ENCODE data around the gene OR6N1. TPM values are rescaled to one million over a fixed set of nuclear protein-coding genes. Genes with fewer than 3 reads are reported as not detected.
A peak's percentile ranks its signal among the peaks of the same experiment; 100 is the strongest.

OR6N1 gene
- total and polyA plus RNA-seq, 2 of the 4 experiments (the other 2 are of a cell fraction), result not detected

GRCh38 chr1:158716335-158716734 is 55.7 kb downstream of the OR6N1 start:
- Histone ChIP-seq H2BK5ac (ENCODE audit: low read depth, low read length, poor library complexity, severe bottlenecking) (no peak overlapping the region), H4K5ac (ENCODE audit: low read depth, low read length) (no peak overlapping the region), H3K14ac (replicated peaks; ENCODE audit: low read depth, low read length) (no peak overlapping the region), H3K4me1 (ENCODE audit: control insufficient read depth, insufficient read depth, low read length) (no peaks in the 10 kb centered on the region), H2BK15ac (ENCODE audit: low read depth, low read length) (no peak overlapping the region), H3K9me1 (ENCODE audit: insufficient read depth, low read length) (no peaks in the 10 kb centered on the region), H4K20me1 (ENCODE audit: insufficient read depth, low read length) (no peaks in the 10 kb centered on the region), H3K9me3 (ENCODE audit: control insufficient read depth, insufficient read depth, low read length) (no peaks in the 10 kb centered on the region), H2BK120ac (ENCODE audit: low read depth, low read length) (no peak overlapping the region), H3K18ac (ENCODE audit: low read depth, low read length) (no peak overlapping the region), H3K36me3 (ENCODE audit: control insufficient read depth, insufficient read depth, low read length) (no peaks in the 10 kb centered on the region), H3K56ac (ENCODE audit: extremely low read depth, insufficient read depth, low read length) (no peak overlapping the region), H2AK5ac (ENCODE audit: low read depth, low read length) (no peak overlapping the region), H3K9ac (ENCODE audit: low read depth, low read length) (no peak overlapping the region), H2BK20ac (ENCODE audit: low read depth, low read length) (no peak overlapping the region), H2AFZ (replicated peaks; ENCODE audit: low read length, poor library complexity) (no peak overlapping the region), H3K23ac (ENCODE audit: low read depth, low read length) (no peak overlapping the region), H3K27me3 (ENCODE audit: control insufficient read depth, insufficient read depth, low read length) (no peaks in the 10 kb centered on the region), H4K8ac (ENCODE audit: low read depth in 2 of 2, low read length in 2 of 2) (no peak overlapping the region), H2AK9ac (replicated peaks; ENCODE audit: low read depth, low read length, poor library complexity) (no peak overlapping the region), H3K27ac (ENCODE audit: insufficient read depth, low read length) (no peak overlapping the region), H3K79me1 (ENCODE audit: low read depth in 1 of 2, low read length in 2 of 2) (no peaks in the 10 kb centered on the region), H3K4me2 (ENCODE audit: low read depth, low read length) (no peak overlapping the region), H3K4ac (ENCODE audit: low read depth, low read length) (no peak overlapping the region), H3K4me3 (ENCODE audit: insufficient read depth, low read depth, low read length) (no peak overlapping the region), H4K91ac (ENCODE audit: insufficient read depth, low read depth, low read length) (no peak overlapping the region)
- ChIA-PET CTCF (no interaction called here), POLR2A (ENCODE audit: unreplicated experiment) (no interaction called here)
- in situ Hi-C loops (cut with MboI; ENCODE audit: low sequenced_read_pairs) (no loop called here), dilution Hi-C loops (cut with HindIII; ENCODE audit: low sequenced_read_pairs, unreplicated experiment) (no loop called here), intact Hi-C loops (cut with micrococcal nuclease) (no loop called here)
- ATAC-seq (ENCODE audit: low read depth), result no peak
- no peak for TF ChIP-seq MXI1 (IDR thresholded peaks at IDR 0.05; ENCODE audit: borderline replicate concordance, low read depth, low read length)
- TF ChIP-seq CEBPB (IDR thresholded peaks at IDR 0.05; ENCODE audit: low read depth, low read length), result no peak
- TF ChIP-seq NFE2L2 (IDR thresholded peaks at IDR 0.05; ENCODE audit: low read depth, low read length), result no peak
- no peak for TF ChIP-seq CTCF (conservative IDR thresholded peaks at IDR 0.05; ENCODE audit: low read depth, low read length)
- TF ChIP-seq MAFK (IDR thresholded peaks at IDR 0.05; ENCODE audit: low read depth, low read length), result no peak
- TF ChIP-seq SMC3 (IDR thresholded peaks at IDR 0.05; ENCODE audit: low read depth, low read length), result no peak
- TF ChIP-seq RAD21 (IDR thresholded peaks at IDR 0.05; ENCODE audit: low read length), result no peak
- TF ChIP-seq MAZ (IDR thresholded peaks at IDR 0.05; ENCODE audit: borderline replicate concordance, low read depth, low read length), result no peak
- no peak for TF ChIP-seq RFX5 (IDR thresholded peaks at IDR 0.05; ENCODE audit: low read depth, low read length)
- peak; percentile 0 for DNase-seq
- no CpG with 5 or more reads among the region's 1 CpG for WGBS, 2 experiments (ENCODE audit: extremely low coverage in 2 of 2, insufficient read length in 1 of 2)
- no TSS peak for BruUV-seq (replicated peaks)
